RWPE2 (cell line): ENCODE results near the gene GRIK3.

Experiments used
- ATAC-seq: fragments of 200-7000 bp; cut with Tn5 transposase; 3 replicates; pipeline ENCODE4 v1.9.1; 2021; ENCODE audit warnings: low read depth
- DNase-seq: peaks from one replicate; pipeline ENCODE4 v3.0.0-alpha.2; 2020; ENCODE audit warnings: low spot score
- H3K27ac ChIP-seq: fragments of 450-650 bp; 2 replicates; pipeline ENCODE4 v1.5.1; 2017; ENCODE audit warnings: mild to moderate bottlenecking; ENCODE audit not compliant: poor library complexity, severe bottlenecking
- H3K27me3 ChIP-seq: fragments of 250-450 bp; sonication (Bioruptor Pico); 2 replicates; pipeline ENCODE4 v1.5.1; 2021; ENCODE audit warnings: mild to moderate bottlenecking, moderate library complexity; ENCODE audit not compliant: insufficient read depth, poor library complexity, severe bottlenecking
- H3K36me3 ChIP-seq: fragments of 250-450 bp; sonication (Bioruptor Pico); 2 replicates; pipeline ENCODE4 v1.5.1; 2020; ENCODE audit warnings: low read depth, mild to moderate bottlenecking, moderate library complexity
- H3K4me1 ChIP-seq: fragments of 250-450 bp; sonication (Bioruptor Pico); 2 replicates; pipeline ENCODE4 v1.5.1; 2021; ENCODE audit warnings: mild to moderate bottlenecking, moderate library complexity; ENCODE audit not compliant: insufficient read depth, poor library complexity, severe bottlenecking
- H3K4me3 ChIP-seq: fragments of 250-450 bp; sonication (Bioruptor Pico); 2 replicates; pipeline ENCODE4 v1.5.1; 2021; ENCODE audit warnings: mild to moderate bottlenecking, moderate library complexity; ENCODE audit not compliant: severe bottlenecking
- H3K9me3 ChIP-seq: fragments of 250-450 bp; sonication (Bioruptor Pico); 2 replicates; pipeline ENCODE4 v1.5.1; 2021; ENCODE audit warnings: mild to moderate bottlenecking, moderate library complexity; ENCODE audit not compliant: severe bottlenecking
- TF ChIP-seq, protein P1 (sequence below): fragments of 450-650 bp; IDR thresholded peaks from one replicate; pipeline ENCODE4 v1.5.1; 2017; ENCODE audit warnings: mild to moderate bottlenecking, moderate library complexity; ENCODE audit not compliant: poor library complexity, severe bottlenecking

Gene GRIK3

DNA sequence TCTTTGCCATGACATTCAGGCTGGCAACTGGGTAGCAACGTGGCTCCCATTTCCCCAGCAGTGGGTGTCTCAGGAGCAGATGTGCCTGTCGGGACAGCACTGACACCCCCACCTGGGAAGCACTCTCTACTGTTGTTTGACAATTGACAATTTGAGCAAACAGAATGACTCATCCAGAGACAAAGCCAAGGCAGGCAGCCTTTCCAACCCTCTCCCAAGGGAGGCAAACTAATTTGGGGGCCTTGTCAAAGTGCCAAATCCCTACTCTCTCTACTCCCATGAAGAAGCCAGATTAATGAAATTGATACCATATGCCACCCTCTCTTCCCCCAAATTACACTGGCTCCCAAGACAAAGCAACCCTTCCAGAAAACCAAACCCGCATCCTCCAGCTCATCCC, 65.6 kb downstream of the GRIK3 start:
- Histone ChIP-seq H3K27ac (no peak overlapping the region), H3K9me3 (no peaks in the 10 kb centered on the region), H3K27me3 (no peaks in the 10 kb centered on the region), H3K36me3 (no peaks in the 10 kb centered on the region), H3K4me1 (no peaks in the 10 kb centered on the region), H3K4me3 (no peak overlapping the region)
- DNase-seq (no peak), ATAC-seq (no peak)
- TF ChIP-seq, protein P1, sequence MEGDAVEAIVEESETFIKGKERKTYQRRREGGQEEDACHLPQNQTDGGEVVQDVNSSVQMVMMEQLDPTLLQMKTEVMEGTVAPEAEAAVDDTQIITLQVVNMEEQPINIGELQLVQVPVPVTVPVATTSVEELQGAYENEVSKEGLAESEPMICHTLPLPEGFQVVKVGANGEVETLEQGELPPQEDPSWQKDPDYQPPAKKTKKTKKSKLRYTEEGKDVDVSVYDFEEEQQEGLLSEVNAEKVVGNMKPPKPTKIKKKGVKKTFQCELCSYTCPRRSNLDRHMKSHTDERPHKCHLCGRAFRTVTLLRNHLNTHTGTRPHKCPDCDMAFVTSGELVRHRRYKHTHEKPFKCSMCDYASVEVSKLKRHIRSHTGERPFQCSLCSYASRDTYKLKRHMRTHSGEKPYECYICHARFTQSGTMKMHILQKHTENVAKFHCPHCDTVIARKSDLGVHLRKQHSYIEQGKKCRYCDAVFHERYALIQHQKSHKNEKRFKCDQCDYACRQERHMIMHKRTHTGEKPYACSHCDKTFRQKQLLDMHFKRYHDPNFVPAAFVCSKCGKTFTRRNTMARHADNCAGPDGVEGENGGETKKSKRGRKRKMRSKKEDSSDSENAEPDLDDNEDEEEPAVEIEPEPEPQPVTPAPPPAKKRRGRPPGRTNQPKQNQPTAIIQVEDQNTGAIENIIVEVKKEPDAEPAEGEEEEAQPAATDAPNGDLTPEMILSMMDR = no peak

GRCh38 chr1:36966242-36966641, 68.1 kb downstream of the GRIK3 start:
- Histone ChIP-seq H3K9me3 (no peaks in the 10 kb centered on the region), H3K36me3 (no peaks in the 10 kb centered on the region), H3K4me1 (no peaks in the 10 kb centered on the region), H3K27ac (no peak overlapping the region), H3K4me3 (no peak overlapping the region), H3K27me3 (no peaks in the 10 kb centered on the region)
- ATAC-seq (no peak), DNase-seq (no peak)
- TF ChIP-seq, protein P1 = no peak

DNA sequence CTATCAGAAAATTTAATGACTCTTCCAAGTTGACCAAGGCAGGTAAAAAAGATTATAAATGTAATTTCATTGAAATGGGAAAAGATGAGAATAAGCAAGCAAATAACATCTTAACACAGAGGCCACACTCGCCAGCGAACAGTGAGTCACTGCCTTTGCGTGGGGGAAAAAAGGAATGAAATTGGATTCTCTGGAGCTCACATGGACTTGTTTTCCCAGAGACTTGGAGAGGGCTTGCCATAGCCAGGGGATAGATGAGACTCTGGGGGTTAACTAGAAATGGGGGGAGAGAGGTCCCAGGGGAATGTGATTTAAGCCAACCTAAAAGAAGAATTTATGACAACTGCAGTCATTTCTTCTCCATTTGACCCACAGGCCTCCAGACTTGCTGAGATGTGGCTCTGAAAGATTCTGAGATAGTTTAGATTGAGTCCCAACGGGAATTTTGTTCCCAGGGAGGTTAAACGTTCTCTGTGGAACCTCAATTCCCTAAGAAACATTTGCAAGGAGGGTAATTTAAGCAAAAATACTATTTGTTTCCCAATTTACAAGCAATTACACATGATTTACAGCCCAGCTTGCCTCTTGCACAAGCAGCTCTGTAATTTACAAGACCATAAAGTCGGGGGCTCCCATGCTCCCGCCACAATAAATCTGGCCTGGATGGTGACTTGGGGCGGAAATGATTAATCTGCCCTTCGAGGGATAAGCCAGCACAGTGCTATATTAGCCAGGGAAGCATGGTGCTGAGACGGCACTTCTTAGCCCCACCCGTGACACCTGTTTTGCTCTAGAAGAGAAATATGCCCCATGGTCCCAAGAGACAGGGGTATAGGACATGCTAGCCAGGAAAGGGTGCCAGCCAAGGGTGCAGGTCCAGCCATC, 68.8 kb downstream of the GRIK3 start:
- no peaks in the 10 kb centered on the region for H3K36me3 ChIP-seq
- TF ChIP-seq, protein P1 = no peak

GRCh38 chr1:36964830-36965229, 69.5 kb downstream of the GRIK3 start:
- no peak overlapping the region for H3K4me3 ChIP-seq
- H3K36me3 ChIP-seq = no peaks in the 10 kb centered on the region
- H3K27me3 ChIP-seq = no peaks in the 10 kb centered on the region
- no peaks in the 10 kb centered on the region for H3K4me1 ChIP-seq
- H3K27ac ChIP-seq = no peak overlapping the region
- DNase-seq = no peak
- TF ChIP-seq, protein P1 = no peak
- no peaks in the 10 kb centered on the region for H3K9me3 ChIP-seq
- no peak for ATAC-seq

More for the DNA sequence above, 68.8 kb downstream of the GRIK3 start:
- Histone ChIP-seq H3K4me3 (no peak overlapping the region), H3K4me1 (no peaks in the 10 kb centered on the region), H3K9me3 (no peaks in the 10 kb centered on the region), H3K27me3 (no peaks in the 10 kb centered on the region), H3K27ac (no peak overlapping the region)
- no peak for ATAC-seq
- DNase-seq = no peak

- Histone ChIP-seq H3K9me3 (no peaks in the 10 kb centered on the region), H3K27me3 (no peaks in the 10 kb centered on the region), H3K36me3 (no peaks in the 10 kb centered on the region), H3K4me1 (no peaks in the 10 kb centered on the region), H3K27ac (no peak overlapping the region), H3K4me3 (no peak overlapping the region)
- DNase-seq (no peak), ATAC-seq (no peak)
- TF ChIP-seq, protein P1 = no peak
Observed at GRCh38 chr1:36963006-36963405, 71.3 kb downstream of the GRIK3 start.
